ENCODE results near the gene DGKH. TPM values are rescaled to one million over a fixed set of nuclear protein-coding genes. Genes with fewer than 3 reads are reported as not detected.

DGKH gene
- total RNA-seq, 3 donors from 2014 or later, result 11.5 to 19.0 (median 19.0) TPM

DNA sequence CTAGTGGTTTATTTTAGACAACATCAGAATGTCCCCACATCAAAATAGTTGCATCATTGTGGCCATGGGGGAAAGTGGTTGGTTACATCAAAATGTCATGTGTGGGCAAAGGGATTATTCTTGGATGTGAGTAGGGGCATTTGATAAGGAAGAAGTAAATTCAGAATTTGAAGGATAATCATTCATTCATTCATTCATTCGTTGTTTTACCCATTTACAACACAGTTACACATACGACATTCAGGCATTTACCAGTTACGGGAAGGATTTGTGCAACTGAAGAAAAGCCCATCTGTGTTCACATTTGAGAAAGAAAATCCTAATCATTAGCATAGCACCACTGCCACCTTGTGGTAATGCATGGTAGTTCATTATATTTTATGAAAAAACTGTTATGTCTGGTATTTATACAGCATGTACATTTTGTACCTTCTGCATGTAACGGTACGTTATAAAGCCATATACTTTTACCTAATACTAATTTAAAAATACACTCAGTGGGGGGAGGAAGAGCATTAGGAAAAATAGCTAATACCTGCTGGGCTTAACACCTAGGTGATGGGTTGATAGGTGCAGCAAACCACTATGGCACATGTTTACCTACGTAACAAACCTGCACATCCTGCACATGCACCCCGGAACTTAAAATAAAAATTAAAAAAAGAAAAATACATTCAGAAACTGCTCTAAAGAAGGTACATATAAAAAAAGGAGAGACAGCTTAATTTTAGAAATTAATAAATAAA lies 62.1 kb downstream of the DGKH start:
- Histone ChIP-seq H3K4me3 (no peak overlapping the region), H3K27me3 (no peaks in the 10 kb centered on the region), H3K4me1 (no peaks in the 10 kb centered on the region), H3K36me3 (no peaks in the 10 kb centered on the region), H3K9me3 (no peaks in the 10 kb centered on the region), H3K27ac (no peak overlapping the region)
- intact Hi-C loops (cut with DNase I; ENCODE audit: low total_unique reads), result no loop called here
- TF ChIP-seq POLR2A (IDR thresholded peaks at IDR 0.05), result no peak
- TF ChIP-seq, protein P1, sequence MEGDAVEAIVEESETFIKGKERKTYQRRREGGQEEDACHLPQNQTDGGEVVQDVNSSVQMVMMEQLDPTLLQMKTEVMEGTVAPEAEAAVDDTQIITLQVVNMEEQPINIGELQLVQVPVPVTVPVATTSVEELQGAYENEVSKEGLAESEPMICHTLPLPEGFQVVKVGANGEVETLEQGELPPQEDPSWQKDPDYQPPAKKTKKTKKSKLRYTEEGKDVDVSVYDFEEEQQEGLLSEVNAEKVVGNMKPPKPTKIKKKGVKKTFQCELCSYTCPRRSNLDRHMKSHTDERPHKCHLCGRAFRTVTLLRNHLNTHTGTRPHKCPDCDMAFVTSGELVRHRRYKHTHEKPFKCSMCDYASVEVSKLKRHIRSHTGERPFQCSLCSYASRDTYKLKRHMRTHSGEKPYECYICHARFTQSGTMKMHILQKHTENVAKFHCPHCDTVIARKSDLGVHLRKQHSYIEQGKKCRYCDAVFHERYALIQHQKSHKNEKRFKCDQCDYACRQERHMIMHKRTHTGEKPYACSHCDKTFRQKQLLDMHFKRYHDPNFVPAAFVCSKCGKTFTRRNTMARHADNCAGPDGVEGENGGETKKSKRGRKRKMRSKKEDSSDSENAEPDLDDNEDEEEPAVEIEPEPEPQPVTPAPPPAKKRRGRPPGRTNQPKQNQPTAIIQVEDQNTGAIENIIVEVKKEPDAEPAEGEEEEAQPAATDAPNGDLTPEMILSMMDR (IDR thresholded peaks at IDR 0.05), result peak; percentile 82 to 86 (median 84)
- no peak for DNase-seq (ENCODE audit: low spot score in 2 of 2)

DNA sequence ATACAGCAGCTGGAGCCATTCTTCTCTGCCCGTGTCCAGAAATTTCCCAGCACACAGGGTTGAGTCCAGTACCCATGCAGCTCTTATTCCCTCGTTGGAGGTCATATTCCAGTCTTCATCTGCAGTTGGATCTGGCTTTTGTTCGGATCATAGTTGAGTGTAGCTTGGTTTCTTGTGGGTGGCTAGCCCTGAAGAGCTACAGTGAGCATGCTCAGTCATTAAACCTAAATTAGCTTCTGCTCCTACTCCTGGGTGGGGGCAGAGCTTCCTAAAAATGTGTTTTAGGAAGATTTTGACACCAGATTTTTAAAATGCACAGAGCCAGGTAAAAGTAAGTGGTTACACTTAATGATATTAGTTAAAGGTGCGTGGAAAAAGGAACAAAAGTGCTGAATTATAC lies 64.4 kb downstream of the DGKH start:
- Histone ChIP-seq H3K4me3 (no peak overlapping the region), H3K9me3 (no peaks in the 10 kb centered on the region), H3K27me3 (no peaks in the 10 kb centered on the region), H3K36me3 (no peaks in the 10 kb centered on the region), H3K4me1 (no peaks in the 10 kb centered on the region), H3K27ac (no peak overlapping the region)
- DNase-seq (ENCODE audit: low spot score in 2 of 2), result no peak
- TF ChIP-seq POLR2A (IDR thresholded peaks at IDR 0.05), result no peak
- TF ChIP-seq, protein P1 (IDR thresholded peaks at IDR 0.05), result no peak
- no peak for TF ChIP-seq POLR2AphosphoS5 (IDR thresholded peaks at IDR 0.05)
- intact Hi-C loops (cut with DNase I; ENCODE audit: low total_unique reads), result no loop called here

DNA sequence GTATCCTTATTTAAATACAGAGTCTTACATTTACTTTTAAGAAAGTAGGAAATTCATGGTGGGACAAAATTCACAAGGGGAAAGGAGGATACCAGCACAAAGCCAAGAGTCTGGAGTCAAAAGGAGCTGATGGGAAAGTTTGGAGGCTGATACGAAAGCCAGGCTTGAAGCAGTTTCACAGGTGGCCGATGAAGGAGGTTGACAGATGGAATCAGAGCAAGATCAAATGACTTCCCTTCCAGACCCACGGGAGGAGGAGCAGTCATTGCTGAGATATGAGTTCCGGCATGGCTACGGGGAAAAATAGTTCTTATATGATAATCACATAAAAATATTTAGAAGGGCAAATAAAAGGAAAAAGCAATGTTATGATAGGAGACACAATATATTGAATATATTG lies 65.0 kb downstream of the DGKH start:
- TF ChIP-seq, protein P1 (IDR thresholded peaks at IDR 0.05), result no peak
- TF ChIP-seq POLR2A (IDR thresholded peaks at IDR 0.05) (no peak), POLR2AphosphoS5 (IDR thresholded peaks at IDR 0.05) (no peak)
- Histone ChIP-seq H3K4me1 (no peaks in the 10 kb centered on the region), H3K4me3 (no peak overlapping the region), H3K27me3 (no peaks in the 10 kb centered on the region), H3K9me3 (no peaks in the 10 kb centered on the region), H3K27ac (no peak overlapping the region), H3K36me3 (no peaks in the 10 kb centered on the region)
- no peak for DNase-seq (ENCODE audit: low spot score in 2 of 2)
- intact Hi-C loops (cut with DNase I; ENCODE audit: low total_unique reads), result no loop called here

DNA sequence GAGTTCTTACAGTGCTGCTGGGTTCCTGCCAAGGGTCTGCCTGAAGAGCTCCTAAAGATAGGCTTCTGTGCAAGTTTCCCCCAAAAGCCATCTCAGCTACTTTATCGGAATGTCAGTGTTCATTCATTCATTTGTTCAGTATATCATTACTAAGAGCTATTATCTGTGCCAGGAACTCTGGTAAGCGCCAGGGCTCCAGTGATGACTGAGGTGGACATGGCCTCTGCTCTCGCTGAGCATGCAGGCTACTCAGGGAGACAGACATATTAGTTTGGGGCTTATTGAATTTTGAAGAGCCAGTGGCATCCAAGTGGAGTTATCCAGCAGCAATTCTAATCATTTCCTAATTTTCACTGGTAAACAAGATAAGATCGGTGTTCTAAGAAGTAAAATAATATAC lies 65.8 kb downstream of the DGKH start:
- H3K4me3 ChIP-seq, result no peak overlapping the region
- DNase-seq (ENCODE audit: low spot score in 2 of 2), result no peak
- no peak overlapping the region for H3K27ac ChIP-seq
- no peaks in the 10 kb centered on the region for H3K27me3 ChIP-seq
- intact Hi-C loops (cut with DNase I; ENCODE audit: low total_unique reads), result no loop called here
- H3K9me3 ChIP-seq, result no peaks in the 10 kb centered on the region
- no peak for TF ChIP-seq POLR2A (IDR thresholded peaks at IDR 0.05)
- TF ChIP-seq POLR2AphosphoS5 (IDR thresholded peaks at IDR 0.05), result no peak
- TF ChIP-seq, protein P1 (IDR thresholded peaks at IDR 0.05), result no peak
- no peaks in the 10 kb centered on the region for H3K36me3 ChIP-seq
- no peaks in the 10 kb centered on the region for H3K4me1 ChIP-seq

DNA sequence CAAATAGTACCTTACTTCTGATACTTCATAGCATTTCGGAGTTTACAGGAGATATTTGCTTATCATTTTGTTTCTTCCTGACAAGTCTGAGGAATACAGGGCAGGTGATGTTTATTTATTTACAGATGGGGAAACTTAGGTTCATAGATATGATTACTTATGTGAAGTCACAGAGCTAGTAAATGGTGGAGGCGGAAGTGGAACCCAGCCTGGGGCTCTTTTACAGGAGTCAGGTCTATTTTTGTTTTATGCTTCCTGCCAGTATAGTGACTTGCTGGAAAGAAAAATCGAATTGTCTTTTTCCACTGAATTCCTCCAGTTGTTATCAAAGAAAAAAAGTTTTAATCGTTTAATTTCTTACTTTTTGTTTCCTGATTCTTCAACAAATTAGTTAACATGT lies 66.5 kb downstream of the DGKH start:
- H3K27me3 ChIP-seq, result no peaks in the 10 kb centered on the region
- no peak overlapping the region for H3K4me3 ChIP-seq
- TF ChIP-seq POLR2AphosphoS5 (IDR thresholded peaks at IDR 0.05), result no peak
- TF ChIP-seq, protein P1 (IDR thresholded peaks at IDR 0.05), result no peak
- TF ChIP-seq POLR2A (IDR thresholded peaks at IDR 0.05), result no peak
- no peaks in the 10 kb centered on the region for H3K4me1 ChIP-seq
- intact Hi-C loops (cut with DNase I; ENCODE audit: low total_unique reads), result no loop called here
- no peak for DNase-seq (ENCODE audit: low spot score in 2 of 2)
- no peak overlapping the region for H3K27ac ChIP-seq
- H3K9me3 ChIP-seq, result no peaks in the 10 kb centered on the region
- no peaks in the 10 kb centered on the region for H3K36me3 ChIP-seq

Measured in breast epithelium (tissue), 4 donors.